ENCODE results near the gene BCL11B. TPM values are rescaled to one million over a fixed set of nuclear protein-coding genes. Genes with fewer than 3 reads are reported as not detected.

BCL11B gene
- total RNA-seq, 1 experiment from 2014 or later, result 80.6 TPM

DNA sequence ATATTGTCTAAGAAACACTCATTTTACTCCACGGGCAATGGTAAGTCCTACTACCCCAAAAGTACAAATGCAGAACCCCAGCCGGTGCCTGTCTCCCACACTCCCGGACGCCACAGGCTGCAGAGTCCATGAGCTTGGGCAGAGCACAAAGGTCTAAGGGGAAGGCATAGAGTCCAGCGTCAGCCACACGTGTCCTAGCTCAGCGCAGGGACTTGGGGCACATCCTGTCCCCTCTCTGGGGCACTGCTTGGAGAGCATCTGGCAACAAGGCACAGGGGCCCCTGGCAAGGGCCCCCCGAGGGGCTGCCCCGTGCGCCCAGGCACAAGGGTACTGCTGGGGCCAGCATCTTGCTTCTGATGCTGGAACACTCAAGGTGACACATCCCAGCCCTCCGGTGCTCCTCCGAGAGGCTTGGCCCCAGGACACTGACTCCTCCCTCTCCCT, 58.4 kb downstream of the BCL11B start:
- BruUV-seq (replicated peaks), result no TSS peak
- Histone ChIP-seq H3K27ac (ENCODE audit: low read depth, low read length, poor library complexity, severe bottlenecking) (peak overlapping the region; percentile 52), H3K4me1 (ENCODE audit: insufficient read depth, low read length, poor library complexity, severe bottlenecking) (peaks cover 58% of the 10 kb centered on the region), H3K36me3 (ENCODE audit: insufficient read depth, low read length, poor library complexity, severe bottlenecking) (peaks cover 28% of the 10 kb centered on the region), H3K27me3 (replicated peaks; ENCODE audit: insufficient read depth, low read depth, low read length, poor library complexity) (no peaks in the 10 kb centered on the region), H3K9me3 (ENCODE audit: low read depth, low read length, poor library complexity, severe bottlenecking) (no peaks in the 10 kb centered on the region), H3K4me3 (ENCODE audit: low read depth, low read length, poor library complexity, severe bottlenecking) (no peak overlapping the region)
- TF ChIP-seq CTCF (conservative IDR thresholded peaks at IDR 0.05; ENCODE audit: low read depth, low read length) (no peak), EZH2 (IDR thresholded peaks at IDR 0.05; ENCODE audit: borderline replicate concordance, low read depth, low read length, poor library complexity, severe bottlenecking) (no peak)
- ChIA-PET CTCF (no interaction called here), POLR2A (ENCODE audit: low non-redundant PET) (no interaction called here)
- no peak for DNase-seq (ENCODE audit: low spot score)
- intact Hi-C loops (cut with micrococcal nuclease; ENCODE audit: unreplicated experiment), result no loop called here

DNA sequence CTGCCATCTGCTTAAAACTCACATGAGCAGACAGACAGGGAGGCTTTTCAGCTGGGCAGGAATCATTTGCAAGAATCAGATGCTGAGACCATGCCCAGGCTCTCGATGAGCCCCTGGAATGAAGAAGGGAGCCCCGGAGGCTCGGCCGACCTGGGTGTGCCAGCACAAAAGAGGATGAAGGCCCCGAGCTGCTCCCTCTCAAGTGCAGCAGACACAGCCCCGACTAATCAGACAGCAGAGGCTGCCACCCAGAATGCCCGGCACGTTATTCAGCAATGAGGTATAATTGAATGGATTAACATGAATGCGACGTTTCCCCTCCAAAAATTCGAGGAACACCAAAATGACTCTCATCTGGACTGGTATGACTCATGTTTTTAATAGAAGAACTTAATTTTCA, 58.9 kb downstream of the BCL11B start:
- Histone ChIP-seq H3K4me1 (ENCODE audit: insufficient read depth, low read length, poor library complexity, severe bottlenecking) (peaks cover 58% of the 10 kb centered on the region), H3K36me3 (ENCODE audit: insufficient read depth, low read length, poor library complexity, severe bottlenecking) (peaks cover 26% of the 10 kb centered on the region), H3K9me3 (ENCODE audit: low read depth, low read length, poor library complexity, severe bottlenecking) (no peaks in the 10 kb centered on the region), H3K27me3 (replicated peaks; ENCODE audit: insufficient read depth, low read depth, low read length, poor library complexity) (no peaks in the 10 kb centered on the region), H3K4me3 (ENCODE audit: low read depth, low read length, poor library complexity, severe bottlenecking) (no peak overlapping the region), H3K27ac (ENCODE audit: low read depth, low read length, poor library complexity, severe bottlenecking) (peak overlapping the region; percentile 52)
- peak; percentile 75 for DNase-seq (ENCODE audit: low spot score)
- BruUV-seq (replicated peaks), result no TSS peak
- intact Hi-C loops (cut with micrococcal nuclease; ENCODE audit: unreplicated experiment), result no loop called here
- ChIA-PET POLR2A (ENCODE audit: low non-redundant PET) (no interaction called here), CTCF (no interaction called here)
- TF ChIP-seq CTCF (conservative IDR thresholded peaks at IDR 0.05; ENCODE audit: low read depth, low read length), result no peak
- TF ChIP-seq EZH2 (IDR thresholded peaks at IDR 0.05; ENCODE audit: borderline replicate concordance, low read depth, low read length, poor library complexity, severe bottlenecking), result no peak

DNA sequence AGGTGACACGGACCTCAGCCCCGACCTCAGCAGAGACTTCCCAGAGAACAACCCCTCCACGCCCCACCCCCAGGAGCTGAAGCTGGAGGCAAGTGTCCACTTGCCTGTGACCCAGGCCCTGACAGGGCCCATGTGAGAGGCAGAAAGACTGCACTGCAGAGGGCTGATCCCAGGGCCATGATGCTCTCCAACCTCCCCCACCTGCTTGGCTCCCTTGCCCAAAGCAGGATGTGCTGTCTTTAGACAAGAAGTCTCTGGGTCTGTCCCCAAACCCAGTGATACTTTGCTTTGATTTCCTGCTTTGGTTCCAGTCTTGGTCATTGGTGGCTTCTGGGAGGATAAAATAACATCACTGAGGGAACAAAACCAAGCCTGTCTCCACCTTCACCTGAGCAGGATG, 59.4 kb downstream of the BCL11B start:
- Histone ChIP-seq H3K4me1 (ENCODE audit: insufficient read depth, low read length, poor library complexity, severe bottlenecking) (peaks cover 56% of the 10 kb centered on the region), H3K4me3 (ENCODE audit: low read depth, low read length, poor library complexity, severe bottlenecking) (no peak overlapping the region), H3K27me3 (replicated peaks; ENCODE audit: insufficient read depth, low read depth, low read length, poor library complexity) (no peaks in the 10 kb centered on the region), H3K9me3 (ENCODE audit: low read depth, low read length, poor library complexity, severe bottlenecking) (no peaks in the 10 kb centered on the region), H3K27ac (ENCODE audit: low read depth, low read length, poor library complexity, severe bottlenecking) (peak overlapping the region; percentile 52), H3K36me3 (ENCODE audit: insufficient read depth, low read length, poor library complexity, severe bottlenecking) (peaks cover 26% of the 10 kb centered on the region)
- no peak for DNase-seq (ENCODE audit: low spot score)
- intact Hi-C loops (cut with micrococcal nuclease; ENCODE audit: unreplicated experiment), result no loop called here
- ChIA-PET CTCF (no interaction called here), POLR2A (ENCODE audit: low non-redundant PET) (no interaction called here)
- BruUV-seq (replicated peaks), result no TSS peak
- TF ChIP-seq EZH2 (IDR thresholded peaks at IDR 0.05; ENCODE audit: borderline replicate concordance, low read depth, low read length, poor library complexity, severe bottlenecking), result no peak
- TF ChIP-seq CTCF (conservative IDR thresholded peaks at IDR 0.05; ENCODE audit: low read depth, low read length), result no peak

Data from A673 (cell line).